Measurements from ENCODE around the gene STK32C.

The STK32C gene

GRCh38 chr10:132227851-132228390 is 79.8 kb downstream of the STK32C start:
- no peak overlapping the region for H3K4me3 ChIP-seq (ENCODE audit: low read depth, low read length)
- TF ChIP-seq CTCF (IDR thresholded peaks at IDR 0.05; ENCODE audit: insufficient read depth, low read depth, low read length, missing control alignments) = no peak
- DNase-seq (ENCODE audit: low read depth) = no peak

GRCh38 chr10:132226586-132227405 is 81.0 kb downstream of the STK32C start:
- DNase-seq (ENCODE audit: low read depth) = no peak

DNA sequence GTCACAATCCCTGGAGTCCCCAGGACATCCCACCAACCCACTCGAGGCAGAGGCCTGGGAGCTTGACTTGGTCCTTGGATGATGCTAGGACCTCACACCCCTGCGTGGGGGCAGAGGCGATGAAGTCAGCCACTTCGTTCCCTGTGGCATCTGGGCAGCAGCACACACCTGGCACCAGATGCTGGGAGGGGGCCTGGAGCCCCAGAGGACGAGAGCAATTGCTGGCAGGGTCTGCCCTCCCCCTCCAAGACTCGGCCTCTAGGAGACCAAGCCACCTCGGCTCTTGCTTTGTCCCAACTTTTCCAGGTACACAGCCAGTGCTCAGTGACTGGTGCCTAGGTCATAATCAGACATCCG is 81.9 kb downstream of the STK32C start:
- H3K4me3 ChIP-seq (ENCODE audit: low read depth, low read length) = no peak overlapping the region
- no peak for TF ChIP-seq CTCF (IDR thresholded peaks at IDR 0.05; ENCODE audit: insufficient read depth, low read depth, low read length, missing control alignments)

More at GRCh38 chr10:132226586-132227405, 81.0 kb downstream of the STK32C start:
- no peak for TF ChIP-seq CTCF (IDR thresholded peaks at IDR 0.05; ENCODE audit: insufficient read depth, low read depth, low read length, missing control alignments)
- no peak overlapping the region for H3K4me3 ChIP-seq (ENCODE audit: low read depth, low read length)

GRCh38 chr10:132225073-132225848 is 82.5 kb downstream of the STK32C start:
- TF ChIP-seq CTCF (IDR thresholded peaks at IDR 0.05; ENCODE audit: insufficient read depth, low read depth, low read length, missing control alignments) = no peak
- no peak overlapping the region for H3K4me3 ChIP-seq (ENCODE audit: low read depth, low read length)

More for the DNA sequence above, 81.9 kb downstream of the STK32C start:
- DNase-seq (ENCODE audit: low read depth) = no peak

GRCh38 chr10:132224343-132225072 is 83.2 kb downstream of the STK32C start:
- TF ChIP-seq CTCF (IDR thresholded peaks at IDR 0.05; ENCODE audit: insufficient read depth, low read depth, low read length, missing control alignments) = no peak
- no peak overlapping the region for H3K4me3 ChIP-seq (ENCODE audit: low read depth, low read length)
- DNase-seq (ENCODE audit: low read depth) = no peak

More at GRCh38 chr10:132225073-132225848, 82.5 kb downstream of the STK32C start:
- DNase-seq (ENCODE audit: low read depth) = no peak

DNA sequence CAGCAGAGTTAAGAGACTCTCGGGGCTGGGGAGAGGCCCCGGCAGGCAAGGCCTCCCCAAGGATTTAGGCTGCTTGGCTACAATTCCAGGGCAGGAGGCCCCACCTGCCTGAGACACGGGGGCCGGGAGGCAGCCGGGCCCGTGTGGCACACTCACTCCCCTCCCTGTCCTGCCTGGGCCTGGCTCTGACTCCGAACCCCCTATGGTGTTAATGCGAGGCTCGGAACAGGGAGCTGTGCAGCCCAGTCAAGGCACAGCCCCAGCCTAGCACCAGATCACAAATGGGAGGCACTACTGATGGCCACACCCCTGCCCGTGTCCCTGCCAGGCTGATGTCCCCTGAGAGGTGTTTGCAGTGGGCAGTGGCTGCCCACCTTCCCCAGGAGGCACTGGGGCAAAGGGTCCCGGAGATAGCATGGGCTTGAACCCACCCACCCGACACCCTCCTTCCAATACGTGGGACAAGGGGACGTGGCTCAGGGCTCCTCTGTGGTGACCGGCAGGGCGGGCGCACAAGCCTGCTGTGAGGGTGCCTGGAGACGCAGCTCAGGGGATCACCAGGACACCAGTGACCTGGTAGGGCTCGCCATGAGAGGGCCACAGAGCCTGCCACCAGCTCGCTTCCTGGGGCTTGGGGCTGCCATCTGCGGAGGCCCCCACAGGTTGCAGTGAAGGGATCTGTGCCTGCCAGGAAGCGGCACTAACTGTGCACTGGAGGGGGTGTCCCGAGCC is 84.0 kb downstream of the STK32C start:
- DNase-seq (ENCODE audit: low read depth) = no peak
- TF ChIP-seq CTCF (IDR thresholded peaks at IDR 0.05; ENCODE audit: insufficient read depth, low read depth, low read length, missing control alignments) = no peak
- no peak overlapping the region for H3K4me3 ChIP-seq (ENCODE audit: low read depth, low read length)

Measured in GM12865 (cell line).